Testis (tissue), 2 donors: Measurements from ENCODE around the gene EEF1AKMT2.

Experiments used
- POLR2A ChIP-seq: fragments of 450-650 bp; IDR thresholded peaks from one replicate; pipeline ENCODE4 v1.6.1; 2017; ENCODE audit warnings: antibody characterized with exemption, mild to moderate bottlenecking, moderate library complexity
- TF ChIP-seq, protein P1 (sequence below), 3 experiments: fragments of 450-650 bp in 2 of 3; fragments of 200-600 bp in 1 of 3; sonication (generic) in 1 of 3; IDR thresholded peaks; one replicate each; pipeline ENCODE4 v1.5.1; 2016 to 2019; ENCODE audit warnings: antibody characterized with exemption in 3 of 3, mild to moderate bottlenecking in 2 of 3, moderate library complexity in 1 of 3

DNA sequence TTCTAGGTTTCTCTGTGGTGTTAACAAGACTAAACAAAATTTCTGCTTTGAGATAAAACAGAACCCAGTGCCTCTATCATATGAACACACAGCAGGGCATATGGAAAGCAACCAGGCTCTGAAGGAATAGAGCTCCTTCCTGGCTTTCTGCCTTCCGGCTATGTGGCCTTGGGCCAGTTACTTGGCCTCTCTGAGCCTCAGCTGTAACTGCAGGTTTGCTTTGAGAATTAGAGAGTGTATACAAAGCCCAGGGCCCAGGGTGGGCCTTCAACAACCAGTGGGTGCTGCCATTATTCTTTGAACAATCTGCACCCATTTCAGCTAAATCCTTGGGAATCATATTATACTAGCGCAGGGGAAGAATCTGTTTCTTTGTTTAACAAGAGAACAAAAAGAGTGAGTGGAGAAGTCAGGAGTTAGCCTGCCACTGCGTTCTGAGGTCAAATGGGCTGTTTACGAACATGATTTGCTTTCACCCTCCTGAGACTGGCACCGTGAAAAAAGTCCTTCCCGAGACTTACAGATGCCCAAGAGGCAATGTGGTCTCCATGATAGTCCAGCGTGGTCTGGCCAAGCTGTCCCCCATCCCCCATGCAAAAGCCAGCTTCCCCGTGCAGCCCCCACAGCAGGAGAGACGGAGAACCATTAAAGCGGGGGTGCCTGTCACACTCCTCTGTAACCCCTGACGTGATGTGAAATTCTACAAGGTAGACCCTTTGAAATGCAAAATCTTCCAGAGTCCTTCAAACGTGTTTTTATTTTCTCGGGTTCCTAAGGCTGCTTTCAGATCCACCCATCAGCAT, 52.4 kb downstream of the EEF1AKMT2 start:
- TF ChIP-seq, protein P1, sequence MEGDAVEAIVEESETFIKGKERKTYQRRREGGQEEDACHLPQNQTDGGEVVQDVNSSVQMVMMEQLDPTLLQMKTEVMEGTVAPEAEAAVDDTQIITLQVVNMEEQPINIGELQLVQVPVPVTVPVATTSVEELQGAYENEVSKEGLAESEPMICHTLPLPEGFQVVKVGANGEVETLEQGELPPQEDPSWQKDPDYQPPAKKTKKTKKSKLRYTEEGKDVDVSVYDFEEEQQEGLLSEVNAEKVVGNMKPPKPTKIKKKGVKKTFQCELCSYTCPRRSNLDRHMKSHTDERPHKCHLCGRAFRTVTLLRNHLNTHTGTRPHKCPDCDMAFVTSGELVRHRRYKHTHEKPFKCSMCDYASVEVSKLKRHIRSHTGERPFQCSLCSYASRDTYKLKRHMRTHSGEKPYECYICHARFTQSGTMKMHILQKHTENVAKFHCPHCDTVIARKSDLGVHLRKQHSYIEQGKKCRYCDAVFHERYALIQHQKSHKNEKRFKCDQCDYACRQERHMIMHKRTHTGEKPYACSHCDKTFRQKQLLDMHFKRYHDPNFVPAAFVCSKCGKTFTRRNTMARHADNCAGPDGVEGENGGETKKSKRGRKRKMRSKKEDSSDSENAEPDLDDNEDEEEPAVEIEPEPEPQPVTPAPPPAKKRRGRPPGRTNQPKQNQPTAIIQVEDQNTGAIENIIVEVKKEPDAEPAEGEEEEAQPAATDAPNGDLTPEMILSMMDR (IDR thresholded peaks at IDR 0.05): no peak
- TF ChIP-seq POLR2A: no peak
